K562 (cell line): ENCODE data around the gene ZFAND2A. TPM values are rescaled to one million over a fixed set of nuclear protein-coding genes. Genes with fewer than 3 reads are reported as not detected.
A peak's percentile ranks its signal among the peaks of the same experiment; 100 is the strongest.

Experiments
- C11orf30 ChIP-seq: fragments of 450-650 bp; IDR thresholded peaks from 2 replicates; pipeline ENCODE4 v1.6.1; 2016; ENCODE audit warnings: low read depth, mild to moderate bottlenecking
- CXXC5 ChIP-seq: fragments of 250-450 bp; sonication (Bioruptor Pico); IDR thresholded peaks from 2 replicates; pipeline ENCODE4 v1.8.0; 2022; ENCODE audit warnings: inconsistent platforms, mild to moderate bottlenecking, moderate library complexity
- FOSL1 ChIP-seq: fragments of 200-800 bp; sonication (Bioruptor generic); conservative IDR thresholded peaks from 2 replicates; pipeline ENCODE4 v1.6.1; 2016; ENCODE audit warnings: missing genetic modification characterization, missing compliant biosample characterization
- HDAC1 ChIP-seq, 2 experiments: fragments of 450-650 bp; IDR thresholded peaks; 2 replicates each; pipeline ENCODE4 v1.6.1; 2016 to 2017; ENCODE audit warnings: inconsistent platforms in 1 of 2, mild to moderate bottlenecking in 1 of 2, moderate library complexity in 1 of 2
- PHF8 ChIP-seq: fragments of 200-600 bp; sonication (generic); IDR thresholded peaks from 2 replicates; pipeline ENCODE4 v1.6.1; 2012; ENCODE audit warnings: mixed run types, mild to moderate bottlenecking, inconsistent platforms, low read length, moderate library complexity, borderline replicate concordance
- PML ChIP-seq: IDR thresholded peaks from 2 replicates; pipeline ENCODE4 v1.6.1; 2012; ENCODE audit warnings: low read length, inconsistent platforms
- POLR2AphosphoS2 ChIP-seq: IDR thresholded peaks from 2 replicates; pipeline ENCODE4 v1.6.1; 2012; ENCODE audit warnings: low read length, improper control_type of control experiment
- RBBP5 ChIP-seq: fragments of 200-600 bp; sonication (generic); IDR thresholded peaks from 2 replicates; pipeline ENCODE4 v1.6.1; 2012; ENCODE audit warnings: borderline replicate concordance, mild to moderate bottlenecking, low read length, control low read depth, inconsistent platforms; ENCODE audit not compliant: insufficient read depth, poor library complexity, severe bottlenecking
- SMAD2 ChIP-seq: fragments of 150-350 bp; IDR thresholded peaks from 2 replicates; pipeline ENCODE4 v1.6.1; 2014; ENCODE audit warnings: low read depth, mild to moderate bottlenecking, low read length
- SMC3 ChIP-seq: conservative IDR thresholded peaks from 2 replicates; pipeline ENCODE4 v1.6.1; 2011; ENCODE audit warnings: low read depth, low read length, improper control_type of control experiment; ENCODE audit not compliant: insufficient read depth
- ZBTB7A ChIP-seq: IDR thresholded peaks from 2 replicates; pipeline ENCODE4 v1.6.1; 2011; ENCODE audit warnings: low read depth, mild to moderate bottlenecking, low read length, moderate library complexity, borderline replicate concordance; ENCODE audit not compliant: control insufficient read depth
- ZNF253 ChIP-seq: fragments of 250-450 bp; sonication (Bioruptor Pico); conservative IDR thresholded peaks from 2 replicates; pipeline ENCODE4 v1.6.1; 2021; ENCODE audit warnings: mild to moderate bottlenecking
- ZNF696 ChIP-seq: fragments of 250-450 bp; sonication (Bioruptor Pico); conservative IDR thresholded peaks from 2 replicates; pipeline ENCODE4 v1.4.0; 2020; ENCODE audit warnings: mild to moderate bottlenecking, moderate library complexity
- polyA plus RNA-seq, 8 experiments: library from polyadenylated mRNA; depleted of rRNA in 4 of 8; stranded (reverse) in 5 of 8; unstranded in 3 of 8; fragments of >200 nt; fragmentation: Nextera tagmentation in 2 of 8; fragmentation: Illumina TruSeq in 1 of 8; extraction: Ambion mirVana in 2 of 8; extraction: Trizol in 1 of 8; gene quantifications; 2 replicates each; pipeline versions ENCODE4 v1.2.1 to v1.2.3, GENCODE V29; 2011 to 2014; ENCODE audit warnings: inconsistent platforms in 1 of 8, missing spikeins in 1 of 8
- total RNA-seq, 7 experiments: library from RNA; depleted of rRNA in 6 of 7; stranded (reverse); fragments of >200 nt in 6 of 7; fragmentation: Illumina TruSeq in 2 of 7; extraction: Trizol in 2 of 7; gene quantifications; 2 replicates each; pipeline versions ENCODE4 v1.2.1 to v1.2.3, GENCODE V29; 2011 to 2021; ENCODE audit warnings: low replicate concordance in 1 of 7
- TF ChIP-seq, protein P1 (sequence below): sonication (generic); formaldehyde crosslinking; IDR thresholded peaks from 2 replicates; pipeline ENCODE4 v1.9.0; 2022; ENCODE audit warnings: mild to moderate bottlenecking, missing genetic modification reagents
- TF ChIP-seq, protein P2 (sequence below), 3 experiments: fragments of 200-800 bp in 1 of 3; fragments of 250-450 bp in 1 of 3; fragments of 450-650 bp in 1 of 3; sonication (Bioruptor Pico) in 1 of 3; sonication (Bioruptor generic) in 1 of 3; formaldehyde crosslinking in 1 of 3; IDR thresholded peaks; 2 replicates each; pipeline versions ENCODE4 v1.6.1 to v1.8.0; 2016 to 2022; ENCODE audit warnings: mild to moderate bottlenecking in 2 of 3, missing genetic modification characterization in 2 of 3, missing compliant biosample characterization in 1 of 3, moderate library complexity in 1 of 3
- TF ChIP-seq, protein P3 (sequence below): sonication (generic); formaldehyde crosslinking; IDR thresholded peaks from 2 replicates; pipeline ENCODE4 v1.8.0; 2022; ENCODE audit warnings: missing genetic modification reagents, mild to moderate bottlenecking, moderate library complexity, borderline replicate concordance
- TF ChIP-seq, protein P4 (sequence below): sonication (generic); formaldehyde crosslinking; IDR thresholded peaks from 2 replicates; pipeline ENCODE4 v1.8.0; 2022; ENCODE audit warnings: mild to moderate bottlenecking, missing genetic modification reagents

ZFAND2A gene
- total and polyA plus RNA-seq, 9 of the 15 experiments (the other 6 are each of a cell fraction or from before 2014, with no cell fraction given): 16.8 to 56.8 (median 26.1) TPM

DNA sequence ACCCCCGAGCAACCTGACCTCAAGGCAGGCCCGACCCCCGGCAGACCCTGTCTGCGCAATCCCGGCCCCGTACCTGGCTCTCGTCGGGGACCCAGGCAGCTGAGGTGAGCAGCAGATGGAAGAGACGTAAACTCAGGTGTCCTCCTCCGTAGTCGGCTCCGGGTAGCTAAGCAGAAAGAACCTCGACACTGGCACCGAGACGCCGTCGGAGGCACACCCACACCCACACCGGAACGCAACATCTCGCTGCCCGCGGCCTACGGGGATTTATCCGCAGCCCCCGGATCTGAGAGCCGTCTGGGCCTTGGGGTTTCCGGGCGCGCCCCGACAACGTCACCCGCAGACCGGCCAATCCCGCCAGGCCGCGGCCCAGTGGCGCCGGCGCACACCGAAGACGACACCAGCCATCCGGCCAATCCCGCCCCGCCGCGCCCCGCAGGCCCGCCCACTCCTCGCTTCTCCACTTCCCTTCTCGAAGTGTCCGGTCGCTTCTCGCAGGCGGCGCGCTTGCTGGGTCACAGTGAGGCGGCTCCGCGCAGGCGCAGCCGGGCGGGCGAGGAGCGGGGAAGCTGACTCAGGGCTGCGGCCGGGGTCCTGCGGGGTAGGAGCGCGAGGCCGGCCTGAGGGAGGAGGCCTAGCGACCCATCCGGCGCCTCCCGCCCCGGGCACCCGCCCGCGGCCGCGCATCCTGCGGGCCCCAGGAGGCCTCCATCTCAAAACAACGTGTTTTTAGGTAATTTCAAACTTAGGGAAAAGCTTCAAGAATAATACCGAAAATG lies at the start of gene ZFAND2A (continued):
- TF ChIP-seq, protein P1, sequence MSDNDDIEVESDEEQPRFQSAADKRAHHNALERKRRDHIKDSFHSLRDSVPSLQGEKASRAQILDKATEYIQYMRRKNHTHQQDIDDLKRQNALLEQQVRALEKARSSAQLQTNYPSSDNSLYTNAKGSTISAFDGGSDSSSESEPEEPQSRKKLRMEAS: peak; percentile 12; the same call in 1 of the 2 replicates
- TF ChIP-seq, protein P2, sequence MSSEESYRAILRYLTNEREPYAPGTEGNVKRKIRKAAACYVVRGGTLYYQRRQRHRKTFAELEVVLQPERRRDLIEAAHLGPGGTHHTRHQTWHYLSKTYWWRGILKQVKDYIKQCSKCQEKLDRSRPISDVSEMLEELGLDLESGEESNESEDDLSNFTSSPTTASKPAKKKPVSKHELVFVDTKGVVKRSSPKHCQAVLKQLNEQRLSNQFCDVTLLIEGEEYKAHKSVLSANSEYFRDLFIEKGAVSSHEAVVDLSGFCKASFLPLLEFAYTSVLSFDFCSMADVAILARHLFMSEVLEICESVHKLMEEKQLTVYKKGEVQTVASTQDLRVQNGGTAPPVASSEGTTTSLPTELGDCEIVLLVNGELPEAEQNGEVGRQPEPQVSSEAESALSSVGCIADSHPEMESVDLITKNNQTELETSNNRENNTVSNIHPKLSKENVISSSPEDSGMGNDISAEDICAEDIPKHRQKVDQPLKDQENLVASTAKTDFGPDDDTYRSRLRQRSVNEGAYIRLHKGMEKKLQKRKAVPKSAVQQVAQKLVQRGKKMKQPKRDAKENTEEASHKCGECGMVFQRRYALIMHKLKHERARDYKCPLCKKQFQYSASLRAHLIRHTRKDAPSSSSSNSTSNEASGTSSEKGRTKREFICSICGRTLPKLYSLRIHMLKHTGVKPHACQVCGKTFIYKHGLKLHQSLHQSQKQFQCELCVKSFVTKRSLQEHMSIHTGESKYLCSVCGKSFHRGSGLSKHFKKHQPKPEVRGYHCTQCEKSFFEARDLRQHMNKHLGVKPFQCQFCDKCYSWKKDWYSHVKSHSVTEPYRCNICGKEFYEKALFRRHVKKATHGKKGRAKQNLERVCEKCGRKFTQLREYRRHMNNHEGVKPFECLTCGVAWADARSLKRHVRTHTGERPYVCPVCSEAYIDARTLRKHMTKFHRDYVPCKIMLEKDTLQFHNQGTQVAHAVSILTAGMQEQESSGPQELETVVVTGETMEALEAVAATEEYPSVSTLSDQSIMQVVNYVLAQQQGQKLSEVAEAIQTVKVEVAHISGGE (CRISPR knock-in tag; IDR thresholded peaks at IDR 0.05): peak in 2 of 3 experiments; percentile 24 to 63; a peak in 2 of 6 replicates
- TF ChIP-seq C11orf30 (peak; percentile 100), FOSL1 (tag) (peak; percentile 65; the same call in 1 of the 2 replicates), HDAC1 (IDR thresholded peaks at IDR 0.05) (peak in 1 of 2 experiments; percentile 97; a peak in 2 of 4 replicates), SMAD2 (no peak), POLR2AphosphoS2 (no peak), RBBP5 (peak; percentile 86), PHF8 (peak; percentile 97), ZBTB7A (peak; percentile 93), SMC3 (no peak), ZNF696 (CRISPR knock-in tag) (no peak), CXXC5 (CRISPR knock-in tag) (peak; percentile 75), ZNF253 (CRISPR knock-in tag) (no peak), PML (peak; percentile 56; the same call in 1 of the 2 replicates)
- TF ChIP-seq, protein P3, sequence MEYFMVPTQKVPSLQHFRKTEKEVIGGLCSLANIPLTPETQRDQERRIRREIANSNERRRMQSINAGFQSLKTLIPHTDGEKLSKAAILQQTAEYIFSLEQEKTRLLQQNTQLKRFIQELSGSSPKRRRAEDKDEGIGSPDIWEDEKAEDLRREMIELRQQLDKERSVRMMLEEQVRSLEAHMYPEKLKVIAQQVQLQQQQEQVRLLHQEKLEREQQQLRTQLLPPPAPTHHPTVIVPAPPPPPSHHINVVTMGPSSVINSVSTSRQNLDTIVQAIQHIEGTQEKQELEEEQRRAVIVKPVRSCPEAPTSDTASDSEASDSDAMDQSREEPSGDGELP: peak; percentile 56; the same call in 1 of the 2 replicates
- TF ChIP-seq, protein P4, sequence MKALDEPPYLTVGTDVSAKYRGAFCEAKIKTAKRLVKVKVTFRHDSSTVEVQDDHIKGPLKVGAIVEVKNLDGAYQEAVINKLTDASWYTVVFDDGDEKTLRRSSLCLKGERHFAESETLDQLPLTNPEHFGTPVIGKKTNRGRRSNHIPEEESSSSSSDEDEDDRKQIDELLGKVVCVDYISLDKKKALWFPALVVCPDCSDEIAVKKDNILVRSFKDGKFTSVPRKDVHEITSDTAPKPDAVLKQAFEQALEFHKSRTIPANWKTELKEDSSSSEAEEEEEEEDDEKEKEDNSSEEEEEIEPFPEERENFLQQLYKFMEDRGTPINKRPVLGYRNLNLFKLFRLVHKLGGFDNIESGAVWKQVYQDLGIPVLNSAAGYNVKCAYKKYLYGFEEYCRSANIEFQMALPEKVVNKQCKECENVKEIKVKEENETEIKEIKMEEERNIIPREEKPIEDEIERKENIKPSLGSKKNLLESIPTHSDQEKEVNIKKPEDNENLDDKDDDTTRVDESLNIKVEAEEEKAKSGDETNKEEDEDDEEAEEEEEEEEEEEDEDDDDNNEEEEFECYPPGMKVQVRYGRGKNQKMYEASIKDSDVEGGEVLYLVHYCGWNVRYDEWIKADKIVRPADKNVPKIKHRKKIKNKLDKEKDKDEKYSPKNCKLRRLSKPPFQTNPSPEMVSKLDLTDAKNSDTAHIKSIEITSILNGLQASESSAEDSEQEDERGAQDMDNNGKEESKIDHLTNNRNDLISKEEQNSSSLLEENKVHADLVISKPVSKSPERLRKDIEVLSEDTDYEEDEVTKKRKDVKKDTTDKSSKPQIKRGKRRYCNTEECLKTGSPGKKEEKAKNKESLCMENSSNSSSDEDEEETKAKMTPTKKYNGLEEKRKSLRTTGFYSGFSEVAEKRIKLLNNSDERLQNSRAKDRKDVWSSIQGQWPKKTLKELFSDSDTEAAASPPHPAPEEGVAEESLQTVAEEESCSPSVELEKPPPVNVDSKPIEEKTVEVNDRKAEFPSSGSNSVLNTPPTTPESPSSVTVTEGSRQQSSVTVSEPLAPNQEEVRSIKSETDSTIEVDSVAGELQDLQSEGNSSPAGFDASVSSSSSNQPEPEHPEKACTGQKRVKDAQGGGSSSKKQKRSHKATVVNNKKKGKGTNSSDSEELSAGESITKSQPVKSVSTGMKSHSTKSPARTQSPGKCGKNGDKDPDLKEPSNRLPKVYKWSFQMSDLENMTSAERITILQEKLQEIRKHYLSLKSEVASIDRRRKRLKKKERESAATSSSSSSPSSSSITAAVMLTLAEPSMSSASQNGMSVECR: peak; percentile 84; the same call in 1 of the 2 replicates
